NCI-H2029 (cell line): ENCODE results near the gene ADD3.
A peak's percentile ranks its signal among the peaks of the same experiment; 100 is the strongest.
"Not testable (repeated sequence)": the region's sequence is repeated elsewhere in the genome, so short reads cannot be mapped to it uniquely, and the experiment has no call there.

Source experiments
- DNase-seq: peaks from one replicate; lab custom pipeline; 2025; lab: John Stamatoyannopoulos, UW

The ADD3 gene

DNA sequence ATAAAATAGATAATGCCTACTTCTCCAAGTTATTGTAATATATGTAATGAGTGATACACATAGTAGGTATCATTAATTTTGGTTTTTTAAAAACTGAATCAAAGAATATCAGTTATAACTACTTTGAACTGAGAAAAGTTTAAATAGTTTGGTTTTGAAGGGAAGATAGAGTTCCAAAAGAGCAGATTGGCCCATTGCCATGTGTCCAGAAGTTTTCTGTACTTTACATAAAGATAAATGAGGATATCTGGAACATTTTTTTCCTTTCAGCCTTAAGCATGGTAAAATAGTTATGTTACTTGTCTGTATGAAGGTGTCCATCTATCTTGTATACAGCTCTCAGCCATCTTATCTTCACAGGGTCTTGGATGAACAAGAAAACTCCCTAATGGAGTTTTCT lies 101.7 kb downstream of the ADD3 start:
- DNase-seq, result no peak

DNA sequence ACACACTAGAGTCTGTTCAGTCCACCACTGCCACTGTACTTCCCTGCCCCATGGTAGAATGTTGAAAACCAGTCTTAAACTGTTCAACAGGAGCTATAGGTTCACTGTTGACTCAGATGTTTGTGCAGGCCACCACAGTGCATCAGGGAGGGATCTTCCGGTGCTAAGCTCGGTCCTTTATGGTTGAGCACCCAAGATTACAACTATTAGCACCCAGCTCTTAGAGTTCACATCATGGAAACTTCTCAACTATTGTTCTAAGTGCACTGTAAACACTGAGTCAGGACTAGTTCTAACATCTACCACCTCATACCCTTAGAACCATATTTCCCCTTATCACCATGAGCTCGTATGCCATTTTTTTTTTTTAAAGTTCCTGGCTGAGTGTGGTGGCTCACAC lies 102.6 kb downstream of the ADD3 start:
- no peak for DNase-seq

DNA sequence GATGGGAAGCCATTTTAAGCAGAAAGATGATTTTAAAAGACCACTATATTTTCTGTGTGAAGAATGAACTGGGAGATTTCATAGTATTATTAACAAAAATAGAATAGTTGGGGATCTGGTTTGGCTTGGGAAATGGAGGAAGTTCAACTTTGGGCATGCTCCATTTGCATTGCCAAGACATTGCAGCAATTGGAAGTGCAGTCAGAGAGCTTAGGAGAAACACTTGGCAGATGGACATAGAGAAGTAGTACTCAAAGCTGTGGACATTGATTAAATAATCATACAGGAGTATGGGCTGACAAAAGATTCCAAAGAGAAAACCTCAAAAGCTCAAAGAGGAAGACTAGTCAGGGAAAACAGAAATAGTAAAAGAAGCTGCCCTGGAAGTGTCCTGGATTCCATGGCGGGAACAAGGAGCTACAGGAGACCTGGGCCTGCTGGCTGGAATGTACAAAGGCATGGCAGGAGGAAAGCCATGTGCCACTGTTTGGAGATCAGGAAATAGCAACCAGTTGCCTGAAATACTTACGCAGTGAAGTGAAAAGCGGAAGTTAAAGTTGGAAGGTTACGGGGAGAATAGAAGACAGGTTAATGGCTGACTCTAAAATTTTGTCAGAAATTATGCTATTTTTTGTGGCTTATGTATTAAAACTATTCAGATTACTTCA lies 106.0 kb downstream of the ADD3 start:
- no peak for DNase-seq

DNA sequence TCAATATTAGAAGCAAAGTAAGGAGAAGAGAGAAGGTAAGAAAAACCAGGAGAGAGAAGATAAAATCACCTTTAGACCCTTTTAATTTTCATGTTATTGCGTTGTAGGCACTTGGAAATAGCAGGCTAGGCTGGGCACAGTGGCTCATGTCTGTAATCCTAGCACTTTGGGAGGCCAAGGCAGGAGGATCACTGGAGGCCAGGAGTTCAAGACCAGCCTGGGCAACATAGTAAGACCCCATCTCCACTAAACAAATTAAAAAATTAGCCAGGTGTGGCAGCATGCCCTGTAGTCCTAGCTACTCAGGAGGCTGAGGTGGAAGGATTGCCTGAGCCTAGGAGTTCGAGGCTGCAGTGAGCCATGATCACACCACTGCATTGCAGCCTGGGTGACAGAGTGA lies 106.9 kb downstream of the ADD3 start:
- DNase-seq, result not testable (repeated sequence)

DNA sequence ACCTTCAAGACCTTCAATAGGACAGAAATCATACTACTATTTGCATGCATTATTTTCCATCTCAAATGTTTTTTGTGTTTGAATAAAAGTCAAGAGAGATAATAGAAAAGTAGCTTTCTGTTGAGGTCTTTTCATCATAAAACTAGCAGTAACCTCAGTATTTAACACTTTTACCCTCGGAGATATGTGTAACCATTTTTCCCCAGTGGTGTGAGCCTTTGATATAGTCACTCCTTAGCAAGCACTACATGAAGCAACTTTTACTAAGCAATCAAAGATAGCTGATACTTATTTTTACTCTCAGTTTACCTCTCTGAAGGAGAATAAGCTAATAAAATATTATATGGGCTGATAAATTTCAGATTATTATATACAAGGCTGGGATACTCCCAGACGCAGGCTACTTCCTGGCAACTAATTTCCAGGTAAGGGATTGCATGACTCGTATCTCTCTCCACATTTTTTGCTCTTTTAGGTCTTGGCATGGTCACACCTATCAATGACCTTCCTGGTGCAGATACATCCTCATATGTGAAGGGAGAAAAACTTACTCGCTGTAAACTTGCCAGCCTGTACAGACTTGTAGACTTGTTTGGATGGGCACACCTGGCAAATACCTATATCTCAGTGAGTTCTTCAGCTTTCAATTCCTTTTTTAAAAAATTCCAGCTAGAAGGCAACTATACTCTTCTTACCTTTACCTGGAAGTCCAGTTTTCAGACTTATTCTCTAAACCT lies 108.2 kb downstream of the ADD3 start:
- no peak for DNase-seq

DNA sequence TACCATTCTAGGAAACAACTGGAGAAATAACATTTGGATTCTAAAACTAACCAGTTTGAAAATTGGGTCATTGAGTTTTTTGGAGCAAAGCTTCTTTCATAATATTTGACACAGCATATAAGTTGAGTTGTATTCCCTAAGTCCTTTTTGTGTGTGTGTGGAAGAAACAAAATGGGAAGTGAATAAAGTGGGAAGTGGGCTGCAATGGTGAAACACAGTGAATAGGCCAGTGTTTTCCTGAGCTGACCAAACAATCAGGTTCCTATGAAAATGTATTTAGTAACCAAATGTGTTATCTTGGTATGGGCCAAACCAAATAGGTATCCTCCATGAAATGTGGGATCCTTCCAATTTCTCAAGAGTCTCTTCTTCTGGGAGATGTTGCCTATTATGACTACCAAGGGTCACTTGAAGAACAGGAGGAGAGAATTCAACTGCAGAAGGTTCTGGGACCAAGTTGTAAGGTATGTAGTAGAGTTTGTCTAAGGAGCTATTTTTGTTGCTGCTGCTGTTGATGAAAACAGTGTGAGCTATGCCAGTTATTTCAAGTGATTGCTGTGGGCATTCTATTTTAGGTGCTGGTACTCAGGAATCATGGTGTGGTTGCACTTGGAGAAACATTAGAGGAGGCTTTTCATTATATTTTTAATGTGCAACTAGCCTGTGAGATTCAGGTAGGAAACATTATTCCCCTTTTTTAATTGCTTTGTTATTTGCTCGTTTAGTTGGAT lies 111.3 kb downstream of the ADD3 start:
- DNase-seq, result no peak

DNA sequence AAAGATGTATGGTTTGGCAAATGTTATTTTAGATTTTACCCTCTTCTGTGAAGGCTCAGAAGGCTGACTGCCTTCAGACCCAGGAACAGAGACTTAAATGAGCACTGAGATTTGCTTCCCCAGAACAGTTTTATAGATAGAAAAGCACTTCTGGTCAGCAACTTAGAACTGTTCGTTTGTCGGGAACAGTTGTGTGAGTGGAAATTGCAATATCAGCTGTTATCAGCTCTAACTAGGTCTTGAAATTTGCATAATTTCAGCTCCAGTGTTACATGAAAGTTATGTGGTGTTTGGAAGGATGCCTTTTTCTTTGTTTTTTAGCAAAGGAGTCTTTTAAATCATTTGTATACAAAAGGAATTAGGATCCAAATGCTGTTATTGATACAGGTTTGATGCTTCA lies 115.8 kb downstream of the ADD3 start:
- DNase-seq, result no peak

DNA sequence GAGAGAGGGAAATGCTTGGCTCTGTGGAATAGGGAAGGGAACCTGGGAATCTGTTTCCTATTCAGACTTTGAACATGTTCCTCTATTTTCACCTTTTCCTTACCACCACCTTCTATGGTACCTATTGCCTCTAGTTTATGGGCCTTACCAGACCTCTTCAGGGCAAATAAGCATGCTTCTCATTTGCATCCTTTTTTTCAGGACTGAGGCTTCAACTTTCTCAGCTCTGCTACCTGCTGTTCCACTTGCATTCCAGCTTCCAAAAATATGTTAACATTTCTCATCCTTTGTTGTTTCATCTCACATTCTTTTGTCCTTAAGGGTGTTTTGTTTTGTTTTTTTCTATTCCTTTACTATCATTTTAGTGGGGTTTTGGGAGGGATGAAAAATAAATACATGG lies 121.7 kb downstream of the ADD3 start:
- DNase-seq, result no peak

DNA sequence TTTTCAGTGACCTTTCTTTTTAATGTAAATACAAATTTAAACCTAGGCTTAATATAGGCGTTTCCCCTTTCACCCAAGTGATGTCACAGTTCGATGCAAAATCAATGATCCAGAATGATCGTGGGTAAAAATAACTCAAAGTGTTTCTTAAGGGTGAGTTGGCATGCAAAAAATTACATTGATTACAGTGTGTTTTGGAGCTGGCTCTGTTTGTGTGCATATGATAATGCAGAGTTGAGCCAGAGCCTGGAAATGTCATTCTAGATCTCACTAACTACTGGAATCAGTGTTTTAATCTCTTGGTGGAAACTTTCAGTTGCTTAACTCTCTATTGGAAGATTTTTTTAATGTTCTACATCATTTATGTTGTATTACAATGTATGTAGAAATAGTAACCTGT lies 127.1 kb downstream of the ADD3 start:
- DNase-seq, result no peak

DNA sequence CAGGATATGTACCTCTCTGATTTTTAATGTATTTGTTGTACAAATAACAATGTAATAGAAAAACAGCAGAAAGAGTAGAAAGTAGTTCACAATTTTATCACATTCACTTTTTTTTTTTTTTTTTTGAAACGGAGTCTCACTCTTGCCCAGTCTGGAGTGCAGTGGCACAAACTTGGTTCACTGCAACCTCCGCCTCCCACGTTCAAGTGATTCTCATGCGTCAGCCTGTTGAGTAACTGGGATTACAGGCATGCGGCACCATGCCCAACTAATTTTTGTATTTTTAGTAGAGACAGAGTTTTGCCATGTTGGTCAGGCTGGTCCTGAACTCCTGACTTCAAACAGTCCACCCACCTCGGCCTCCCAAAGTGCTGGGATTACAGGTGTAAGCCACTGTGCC lies 128.1 kb downstream of the ADD3 start:
- DNase-seq, result not testable (repeated sequence)

DNA sequence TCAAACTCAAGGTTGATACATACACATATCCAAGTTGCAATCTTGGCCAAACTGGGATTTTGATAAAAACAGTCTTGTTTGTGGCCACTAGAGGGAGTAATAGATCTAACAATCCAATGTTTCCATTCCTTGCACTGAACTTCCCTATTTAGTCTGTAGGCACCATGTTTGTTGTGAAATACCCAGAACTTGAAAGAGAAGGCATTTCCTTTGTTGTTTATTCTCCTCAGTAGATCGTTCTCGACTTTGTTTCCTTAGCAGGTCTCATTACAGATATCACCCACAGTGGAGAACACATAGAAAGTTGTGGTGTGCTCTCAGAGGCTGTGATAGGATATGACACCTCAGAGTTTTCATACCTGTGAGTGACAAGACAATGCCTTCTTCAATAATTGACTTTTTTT lies 129.4 kb downstream of the ADD3 start:
- peak; percentile 14 for DNase-seq

DNA sequence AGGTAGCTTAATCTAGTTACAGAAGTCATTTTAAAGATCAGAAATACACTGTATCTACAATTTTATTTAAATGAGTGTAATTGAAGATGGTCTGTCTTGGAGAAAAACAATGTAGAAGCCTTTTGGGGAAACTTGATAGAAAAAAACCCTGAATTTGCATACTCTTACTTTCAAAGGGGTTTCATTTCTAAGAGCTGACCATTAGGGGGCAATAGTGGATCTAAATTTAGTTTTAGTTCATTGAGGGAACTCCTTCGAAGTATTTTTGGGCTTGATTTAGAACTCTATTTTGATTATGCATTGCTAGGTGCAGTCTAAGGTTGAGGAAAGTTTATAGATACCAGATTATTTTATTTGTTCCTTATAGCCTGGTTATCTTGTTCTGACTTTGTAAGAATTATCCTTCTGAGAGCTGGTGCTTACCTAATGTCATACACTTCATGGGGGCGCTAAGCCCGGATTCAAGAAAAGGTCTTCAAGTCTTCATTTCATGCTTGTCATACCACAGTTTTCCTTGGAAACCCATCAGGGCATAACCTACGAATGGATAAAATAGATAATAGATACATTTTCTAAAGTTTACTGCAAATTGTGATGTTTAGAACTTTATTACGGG lies 130.5 kb downstream of the ADD3 start:
- DNase-seq, result no peak

DNA sequence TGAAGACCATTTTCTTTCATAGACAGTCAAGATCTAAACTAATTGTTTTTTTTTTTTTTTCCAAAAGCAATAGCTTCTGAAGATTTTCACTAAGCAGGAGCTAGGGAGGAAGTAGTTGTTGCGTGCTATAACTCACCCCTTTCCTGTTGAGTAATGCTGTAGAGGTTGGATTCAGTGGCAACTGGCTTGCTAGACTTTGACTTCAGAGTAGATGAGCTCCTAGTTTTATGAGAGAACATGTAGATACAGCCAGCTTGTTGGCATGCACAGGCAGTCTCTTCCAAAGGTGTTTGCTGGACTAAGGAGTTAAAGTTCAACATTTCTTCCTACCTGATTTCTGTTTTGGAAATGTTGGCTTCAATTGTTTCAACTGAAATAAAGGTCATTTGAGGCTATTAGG lies 133.4 kb downstream of the ADD3 start:
- DNase-seq, result no peak

DNA sequence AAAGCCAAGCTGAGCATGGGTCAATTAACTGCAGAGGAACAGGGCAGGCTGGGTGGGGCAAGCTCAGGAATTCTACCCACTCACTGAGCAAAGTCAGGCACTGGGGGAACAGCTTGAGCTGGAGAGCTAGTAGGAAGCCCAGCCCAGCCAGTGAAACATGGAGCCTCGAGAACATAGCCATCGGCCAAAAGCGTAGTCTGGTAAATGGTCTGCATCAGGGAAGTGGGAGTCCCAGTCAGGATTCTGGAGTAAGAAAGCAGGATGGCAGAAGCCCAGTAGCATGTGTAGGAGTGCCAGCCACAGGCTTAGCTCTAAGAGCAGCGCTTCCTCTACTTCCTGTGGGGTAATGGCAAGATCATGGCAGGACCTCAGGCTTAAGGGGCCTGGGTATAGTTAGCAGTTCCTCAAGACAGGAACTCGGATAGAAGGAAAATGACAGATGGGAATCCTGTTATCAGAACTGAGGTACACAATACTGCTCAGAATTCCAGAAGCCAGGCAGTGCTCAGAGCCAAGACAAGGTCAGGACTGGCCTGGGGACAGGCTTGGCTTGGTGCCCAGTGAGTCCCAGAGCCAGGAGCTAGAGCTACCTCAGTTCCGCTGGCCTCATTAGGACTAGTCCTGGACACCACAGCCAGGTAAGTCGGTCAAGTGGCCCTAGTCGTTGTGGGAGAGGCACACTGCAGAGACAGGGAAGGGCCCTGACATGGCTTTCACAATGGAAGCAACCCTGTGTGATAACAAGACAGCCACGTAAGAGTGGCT lies 134.3 kb downstream of the ADD3 start:
- peak; percentile 26 for DNase-seq

DNA sequence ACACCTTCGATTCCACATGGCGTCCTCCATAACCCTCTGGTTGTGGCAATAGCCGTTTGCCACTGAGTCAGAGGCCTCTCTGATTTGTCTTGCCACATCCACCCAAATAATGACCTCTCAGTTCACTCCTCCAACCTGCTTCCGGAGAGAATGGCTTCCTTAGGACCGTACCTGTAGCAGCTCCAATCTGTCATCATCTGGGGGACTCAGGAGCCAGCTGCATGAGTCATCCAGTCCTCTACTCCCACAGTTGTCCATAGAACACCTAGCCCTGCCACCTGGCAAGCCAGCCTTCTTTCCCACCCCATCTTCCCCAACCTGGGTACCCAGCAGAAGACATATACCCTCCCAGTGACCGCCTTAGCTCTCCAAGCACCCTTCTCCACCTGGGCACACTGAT lies 135.2 kb downstream of the ADD3 start:
- no peak for DNase-seq

DNA sequence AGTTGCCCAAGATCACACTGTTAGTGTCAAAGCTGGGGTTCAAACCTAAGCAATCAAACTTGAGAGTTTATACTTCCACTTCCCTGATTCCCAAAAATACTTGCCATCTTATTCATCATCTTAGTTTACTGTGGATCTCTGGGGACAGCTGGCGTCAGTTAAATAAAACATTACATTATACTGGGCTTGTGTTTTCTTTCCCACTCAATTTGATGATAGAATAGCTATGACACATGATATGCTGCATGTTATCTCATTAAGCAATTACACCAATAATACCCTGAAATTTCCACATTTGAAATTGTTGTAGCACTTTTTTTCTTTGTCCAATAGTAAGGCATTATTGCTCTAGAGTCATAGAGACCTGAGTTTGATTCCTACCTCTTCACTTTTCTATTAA lies 136.7 kb downstream of the ADD3 start:
- no peak for DNase-seq

DNA sequence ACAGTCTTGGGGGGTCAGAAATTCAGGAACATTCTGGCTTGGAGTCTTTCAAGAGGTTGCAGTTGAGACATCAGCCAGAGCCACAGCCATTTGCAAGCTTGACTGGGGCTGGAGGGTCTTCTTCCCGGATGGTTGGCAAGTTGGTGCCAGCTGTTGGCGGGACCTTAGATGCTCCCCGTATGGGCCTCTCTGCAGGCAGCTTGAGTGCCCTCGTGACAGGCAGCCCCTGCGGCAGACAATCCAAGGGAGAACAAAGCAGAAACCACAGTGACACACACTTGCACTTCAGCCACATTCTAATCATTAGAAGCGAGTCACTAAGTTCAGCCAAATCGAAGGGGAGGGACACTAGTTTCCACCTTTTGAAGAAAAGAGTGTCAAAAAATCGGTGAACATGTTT lies 140.2 kb downstream of the ADD3 start:
- DNase-seq, result no peak

DNA sequence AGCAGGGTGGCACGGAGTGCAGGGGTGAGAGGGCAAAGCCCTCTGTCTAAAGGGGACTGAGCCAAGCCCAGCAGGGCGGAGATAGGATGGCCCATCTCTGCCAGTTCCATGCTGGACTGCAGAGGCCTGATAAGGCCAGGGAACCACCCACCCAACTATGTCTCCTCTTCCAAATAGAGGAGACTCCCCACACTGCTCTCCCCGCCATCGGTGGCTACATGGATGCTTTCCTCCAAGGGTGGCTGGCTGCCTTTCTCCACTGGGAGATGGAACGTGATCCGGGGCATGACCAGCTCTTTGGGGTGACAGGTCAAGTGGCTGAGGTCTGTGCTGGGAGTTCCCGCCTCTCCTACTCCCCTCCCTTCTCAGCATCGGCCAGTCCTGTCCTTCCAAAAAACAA lies 141.5 kb downstream of the ADD3 start:
- DNase-seq, result no peak

DNA sequence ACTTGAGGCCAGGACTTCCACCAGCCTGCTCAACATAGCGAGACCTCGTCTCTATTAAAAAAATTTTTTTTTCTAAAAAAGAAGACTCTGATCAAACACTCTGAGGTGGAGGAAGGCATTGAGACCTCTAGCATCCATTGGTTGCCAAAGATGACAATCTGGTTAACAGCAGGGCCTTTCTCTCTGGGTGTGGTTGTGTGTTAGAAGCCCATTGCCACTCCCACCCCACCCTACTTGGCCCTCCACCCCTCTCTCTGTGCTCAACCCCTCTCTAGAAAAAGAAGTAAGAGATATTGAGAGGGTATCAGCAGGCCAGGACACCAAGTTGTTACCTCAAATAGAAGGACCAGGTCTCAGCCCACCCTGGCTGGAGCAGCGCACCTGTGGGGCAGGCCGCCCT lies 142.3 kb downstream of the ADD3 start:
- DNase-seq, result no peak

DNA sequence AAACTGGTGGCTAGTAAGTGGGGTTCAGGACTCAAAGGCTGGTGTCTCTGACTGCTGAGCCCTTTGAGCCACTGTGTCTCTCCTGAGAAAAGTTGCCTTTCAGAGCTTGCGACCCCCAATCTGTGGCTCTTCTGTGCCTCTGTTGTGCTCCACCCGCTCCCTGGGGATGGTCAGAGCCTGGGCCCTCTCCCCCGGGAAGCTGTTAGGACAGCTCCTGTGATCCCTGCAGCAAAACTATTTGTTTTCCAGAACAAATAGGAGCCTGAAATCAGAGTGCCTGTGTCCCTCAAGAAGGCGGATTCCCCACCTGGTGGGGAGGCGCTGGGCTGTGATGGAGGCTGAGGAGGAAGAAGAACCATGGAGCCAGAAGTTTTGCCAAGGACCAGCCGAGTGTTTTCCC lies 143.2 kb downstream of the ADD3 start:
- no peak for DNase-seq

DNA sequence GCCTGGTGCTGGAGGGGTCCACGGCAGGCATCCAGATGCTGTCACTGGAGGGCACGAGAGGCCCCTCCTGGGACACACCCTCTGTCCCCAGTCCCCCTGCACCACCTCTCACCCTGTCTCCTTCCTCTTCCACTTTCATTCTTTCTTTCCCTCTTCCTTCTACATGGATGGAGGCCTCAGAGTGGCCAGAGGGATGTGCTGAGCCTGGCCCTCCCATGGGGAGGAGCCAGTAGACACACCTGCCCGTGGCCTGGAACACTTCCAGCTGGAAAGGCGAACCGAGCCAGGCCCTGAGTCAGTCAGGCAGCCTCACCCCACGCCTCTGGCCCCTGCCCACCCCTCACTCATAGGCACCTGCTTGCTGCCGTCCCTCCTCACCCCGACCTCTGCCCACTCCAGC lies 143.7 kb downstream of the ADD3 start:
- DNase-seq, result peak; percentile 80

DNA sequence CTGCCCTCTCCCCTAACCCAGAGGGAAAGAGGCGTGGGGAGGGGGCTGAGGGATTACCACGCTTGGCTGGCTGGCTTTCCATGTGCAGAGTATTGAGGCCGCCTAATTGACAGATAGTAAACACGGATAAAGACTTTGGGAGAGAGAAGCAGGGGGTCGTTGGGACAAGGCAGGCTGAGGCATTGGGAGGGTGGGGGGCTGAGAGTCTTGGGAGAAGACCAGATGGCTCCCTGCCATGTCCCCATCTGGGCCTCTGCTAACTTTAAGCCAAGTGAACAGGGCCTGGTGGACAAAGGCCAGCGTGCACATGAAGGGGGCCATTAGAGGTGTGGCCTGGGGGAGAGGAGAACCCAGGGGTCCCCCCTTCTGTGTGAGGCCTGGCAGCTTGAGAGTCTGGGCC lies 144.2 kb downstream of the ADD3 start:
- DNase-seq, result no peak
